GM12872 (cell line): ENCODE data around the gene SLC27A4.

ENCODE experiments used
- CTCF ChIP-seq: IDR thresholded peaks from 3 replicates; pipeline ENCODE4 v1.5.1; 2011; ENCODE audit warnings: low read depth, mild to moderate bottlenecking, low read length, moderate library complexity; ENCODE audit not compliant: insufficient read depth

SLC27A4 gene

DNA sequence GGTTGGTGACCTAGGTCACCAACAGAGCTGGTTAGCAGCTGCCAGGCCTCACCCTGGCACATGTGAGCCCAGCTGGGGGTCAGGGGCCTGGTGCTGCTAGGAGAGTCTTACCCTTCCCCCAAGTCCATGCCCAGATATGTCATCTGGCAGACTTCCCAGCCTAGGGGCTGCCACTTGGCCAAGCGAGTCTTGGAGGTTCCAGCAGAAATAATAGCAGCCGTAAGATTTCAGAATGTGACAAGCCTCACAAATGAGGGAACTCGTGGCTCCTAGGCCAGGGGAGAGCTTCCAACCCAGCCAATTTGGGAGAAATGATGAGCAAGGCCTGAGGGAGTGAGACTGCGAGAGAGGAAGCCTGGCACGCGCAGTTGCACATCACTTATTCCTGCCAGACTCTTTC lies 41.9 kb downstream of the SLC27A4 start:
- TF ChIP-seq CTCF = no peak

DNA sequence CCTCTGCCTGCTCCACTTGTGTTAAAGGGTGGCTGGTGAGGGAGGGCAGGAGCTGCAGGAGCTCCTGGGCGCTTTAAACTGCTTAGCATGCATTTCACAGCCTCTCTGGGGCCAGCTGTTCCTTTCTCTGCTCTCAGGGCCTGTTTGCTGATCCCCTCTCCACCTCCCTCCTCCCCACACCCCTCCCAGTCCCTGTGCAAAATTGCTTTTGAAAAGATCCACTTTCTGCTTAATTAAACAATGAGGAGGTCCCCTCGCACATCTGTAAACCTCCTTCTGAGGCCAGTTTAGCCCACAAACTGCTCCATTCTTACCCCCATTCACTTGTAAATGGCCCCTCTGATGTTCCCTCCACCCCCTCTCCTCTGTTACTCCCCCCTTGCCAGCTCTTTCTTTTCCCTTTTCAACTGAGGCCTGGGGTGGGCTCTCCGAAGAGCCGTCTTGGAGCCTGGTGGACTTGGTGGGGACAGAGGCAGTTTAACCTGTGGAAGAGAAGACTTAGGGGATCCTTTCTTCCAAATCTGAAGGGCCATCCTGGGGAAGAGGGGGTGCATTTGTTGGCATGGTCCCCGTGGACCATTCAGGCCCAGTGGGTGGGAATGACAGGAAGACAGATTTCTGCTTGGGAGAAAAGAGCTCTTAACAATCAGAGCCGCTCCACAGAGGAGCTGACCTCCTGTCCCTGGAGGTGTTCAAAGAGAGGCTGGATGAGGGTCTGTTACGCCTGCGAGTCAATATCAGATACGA lies 42.9 kb downstream of the SLC27A4 start:
- TF ChIP-seq CTCF = no peak

DNA sequence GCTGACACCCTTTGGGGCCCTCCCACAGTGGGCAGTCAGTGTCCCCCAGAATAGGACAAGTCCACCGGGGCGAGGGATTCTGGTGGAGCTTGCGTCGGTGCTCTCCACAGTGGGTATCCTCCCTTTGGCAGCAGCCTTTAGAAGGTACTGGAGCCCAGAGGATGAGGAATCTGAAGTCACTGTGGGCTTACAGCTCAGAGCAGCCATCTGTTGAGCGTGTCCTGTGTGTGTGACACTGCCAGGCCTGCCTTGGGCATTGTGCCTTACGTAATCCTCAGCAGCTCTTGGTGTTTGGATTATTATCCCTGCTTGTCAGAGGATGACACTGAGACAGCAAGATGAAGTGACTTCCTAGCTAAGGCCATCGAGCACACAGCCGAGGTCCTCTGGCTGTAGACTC lies 43.5 kb downstream of the SLC27A4 start:
- TF ChIP-seq CTCF = no peak

DNA sequence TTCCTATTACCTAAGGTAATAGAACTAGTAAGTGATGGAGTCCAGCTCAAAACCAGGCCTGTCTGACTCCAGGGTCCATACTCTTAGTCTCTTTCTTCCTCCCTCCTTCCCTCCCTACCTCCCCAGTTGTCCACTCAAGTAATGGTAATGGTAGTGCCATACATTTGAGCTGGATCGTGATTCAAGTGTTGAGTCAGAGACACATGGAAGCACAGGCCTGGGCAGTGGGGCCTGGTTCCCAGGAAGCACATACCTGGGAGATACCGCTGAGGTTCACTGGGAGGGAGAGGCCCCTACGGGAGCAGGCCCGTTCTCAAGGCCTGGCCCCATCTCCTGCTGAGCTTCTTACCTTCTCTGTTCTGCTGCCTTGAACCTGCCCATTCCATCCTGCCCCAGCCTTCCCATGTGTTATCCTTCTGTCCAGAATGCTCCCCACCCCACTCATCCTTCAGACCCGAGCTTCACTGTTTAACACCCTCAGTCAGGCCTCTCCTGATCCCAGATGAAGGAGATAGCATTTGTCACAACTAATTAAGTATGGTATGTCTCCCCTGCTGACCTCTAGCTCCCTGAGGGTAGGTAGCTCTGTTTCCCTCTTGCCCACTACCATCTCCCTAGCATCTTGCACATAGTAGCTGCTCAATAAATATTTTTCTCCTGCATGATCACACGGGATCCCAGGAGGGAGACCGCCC lies 44.6 kb downstream of the SLC27A4 start:
- TF ChIP-seq CTCF = no peak

DNA sequence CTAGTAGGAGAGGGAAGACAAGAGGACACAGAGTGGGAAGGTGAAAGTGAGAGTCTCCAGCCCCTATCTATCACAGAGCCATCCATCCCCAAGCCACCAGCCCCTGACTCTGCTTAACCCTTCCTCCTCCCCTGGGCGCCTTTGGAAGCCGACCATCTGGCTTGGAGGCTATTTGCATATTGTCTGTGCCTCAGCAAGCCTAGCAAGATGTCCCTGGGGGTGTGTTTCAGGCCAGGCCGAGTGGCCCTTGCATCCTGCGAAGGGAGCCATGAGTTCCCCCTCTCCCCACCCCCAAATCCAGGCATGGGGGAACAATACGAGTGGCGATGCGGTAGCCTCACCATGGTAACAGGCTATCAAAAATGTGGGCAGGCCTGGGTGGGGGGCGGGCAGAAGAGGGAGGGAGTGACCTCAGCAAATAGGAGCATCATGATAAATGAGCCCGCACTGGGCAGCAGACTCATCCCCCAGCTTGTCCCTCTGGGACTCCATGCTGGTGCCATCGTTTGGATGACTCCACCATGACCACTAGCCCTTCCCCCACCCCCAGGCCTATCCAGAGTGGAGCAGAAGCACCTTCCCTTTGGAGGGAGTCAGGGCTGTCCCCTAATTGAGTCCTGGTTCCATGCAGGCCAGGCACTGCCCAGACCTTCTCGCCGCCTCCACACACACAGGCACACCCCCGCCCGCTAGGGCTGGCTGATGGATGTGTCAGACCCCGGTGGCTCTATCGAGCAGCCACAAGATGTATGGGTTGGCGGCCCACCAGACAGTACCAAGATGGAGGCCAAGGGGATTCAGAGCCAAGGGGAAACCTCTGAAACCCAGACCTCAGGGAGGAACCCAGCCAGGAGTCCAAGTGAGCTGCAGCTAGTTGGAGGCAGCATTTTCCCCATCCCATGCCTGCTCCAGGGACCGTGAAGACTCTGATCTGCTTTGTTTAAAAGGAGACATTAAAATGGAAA lies 45.5 kb downstream of the SLC27A4 start:
- no peak for TF ChIP-seq CTCF

- no peak for TF ChIP-seq CTCF
Observed at GRCh38 chr9:128388150-128388549, 47.8 kb downstream of the SLC27A4 start.
